NB4 (cell line): ENCODE measurements around the gene FAM184A.

Experiments
- DNase-seq: peaks from one replicate; pipeline ENCODE4 v3.0.0; 2010; ENCODE audit warnings: low read depth
- H3K4me3 ChIP-seq: one replicate; pipeline ENCODE4 v1.5.1; 2011; ENCODE audit warnings: mild to moderate bottlenecking, low read depth, low read length, moderate library complexity
- MYC ChIP-seq: IDR thresholded peaks from 2 replicates; pipeline ENCODE4 v1.6.1; 2011; ENCODE audit warnings: low read depth, low read length
- POLR2A ChIP-seq: IDR thresholded peaks from 2 replicates; pipeline ENCODE4 v1.6.1; 2011; ENCODE audit warnings: mild to moderate bottlenecking; ENCODE audit not compliant: insufficient read length; ENCODE audit errors: extremely low read depth
- TF ChIP-seq, protein P1 (sequence below): IDR thresholded peaks from 2 replicates; pipeline ENCODE4 v1.6.1; 2011; ENCODE audit warnings: low read depth, low read length
- TF ChIP-seq, protein P2 (sequence below): IDR thresholded peaks from one replicate; pipeline ENCODE4 v1.5.1; 2012; ENCODE audit warnings: low read depth, low read length

Gene FAM184A

DNA sequence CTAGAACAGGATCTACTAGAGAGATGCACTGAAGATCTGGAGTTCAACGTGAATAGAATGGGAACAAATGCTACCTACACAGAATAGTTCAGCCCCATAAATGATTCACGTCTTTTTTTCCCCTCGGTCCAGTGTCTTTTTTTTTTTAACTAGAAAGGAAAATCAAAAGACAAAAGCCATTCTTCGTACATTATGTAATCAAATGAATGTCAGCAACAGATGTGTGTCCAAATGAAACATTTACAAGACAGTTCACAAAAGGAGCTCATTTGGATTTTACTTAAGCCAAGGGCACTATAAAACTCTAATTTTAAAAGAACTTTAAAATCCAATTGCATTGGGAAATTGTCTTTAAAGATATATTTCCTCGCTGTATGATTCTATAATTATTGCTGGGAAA, 42.4 kb downstream of the FAM184A start:
- DNase-seq, result no peak
- TF ChIP-seq, protein P1, sequence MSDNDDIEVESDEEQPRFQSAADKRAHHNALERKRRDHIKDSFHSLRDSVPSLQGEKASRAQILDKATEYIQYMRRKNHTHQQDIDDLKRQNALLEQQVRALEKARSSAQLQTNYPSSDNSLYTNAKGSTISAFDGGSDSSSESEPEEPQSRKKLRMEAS, result no peak
- no peak for TF ChIP-seq MYC
- TF ChIP-seq POLR2A, result no peak
- no peak overlapping the region for H3K4me3 ChIP-seq

DNA sequence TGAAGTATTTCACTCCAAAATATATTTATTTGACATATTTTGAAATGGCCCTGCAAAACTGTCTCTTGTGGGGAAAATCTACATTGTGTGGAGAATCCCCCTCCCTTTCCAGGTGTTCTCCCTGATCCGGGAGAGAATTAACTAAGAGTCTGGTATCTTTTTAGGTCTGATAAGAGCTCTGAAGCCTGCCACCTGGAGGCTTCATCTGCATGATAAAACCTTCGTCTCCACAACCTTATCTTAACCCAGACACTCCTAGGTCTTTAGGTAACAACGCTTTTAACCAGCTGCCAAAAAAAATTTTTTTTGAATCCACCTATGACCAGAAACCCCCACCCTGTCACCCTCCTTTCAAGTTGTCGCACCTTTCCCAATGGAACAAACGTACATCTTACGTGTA, 43.0 kb downstream of the FAM184A start:
- H3K4me3 ChIP-seq, result no peak overlapping the region

DNA sequence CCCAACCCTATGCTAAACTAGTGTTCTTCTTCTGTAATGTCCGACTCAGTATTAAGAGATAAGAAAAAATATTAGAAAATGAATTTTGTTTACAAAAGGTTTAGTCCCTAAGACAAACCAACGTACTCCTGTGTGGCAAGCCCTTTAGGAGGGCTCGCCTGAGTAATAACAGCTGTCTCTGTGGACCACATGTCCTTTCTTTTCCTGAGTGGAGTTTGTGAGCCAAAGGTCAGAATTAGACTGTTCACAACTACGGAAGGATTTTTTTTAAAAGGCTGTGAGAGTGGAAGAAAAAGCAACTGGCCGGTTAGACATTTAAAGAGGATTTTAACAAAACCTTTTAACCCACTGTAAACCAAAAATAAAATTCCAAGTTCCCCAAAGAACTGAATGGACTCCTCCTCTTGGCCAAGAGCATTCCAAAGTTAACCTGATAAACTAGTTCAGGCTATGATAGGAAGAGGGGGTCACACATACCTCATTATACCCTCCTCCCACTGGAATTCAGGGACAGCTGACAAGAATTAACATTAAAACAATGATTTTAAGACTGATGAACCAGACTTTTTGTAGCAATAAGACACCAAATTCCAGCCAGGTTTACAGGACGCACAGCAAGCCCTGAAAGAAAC, 43.5 kb downstream of the FAM184A start:
- DNase-seq, result no peak
- TF ChIP-seq, protein P1, result no peak
- TF ChIP-seq, protein P2, sequence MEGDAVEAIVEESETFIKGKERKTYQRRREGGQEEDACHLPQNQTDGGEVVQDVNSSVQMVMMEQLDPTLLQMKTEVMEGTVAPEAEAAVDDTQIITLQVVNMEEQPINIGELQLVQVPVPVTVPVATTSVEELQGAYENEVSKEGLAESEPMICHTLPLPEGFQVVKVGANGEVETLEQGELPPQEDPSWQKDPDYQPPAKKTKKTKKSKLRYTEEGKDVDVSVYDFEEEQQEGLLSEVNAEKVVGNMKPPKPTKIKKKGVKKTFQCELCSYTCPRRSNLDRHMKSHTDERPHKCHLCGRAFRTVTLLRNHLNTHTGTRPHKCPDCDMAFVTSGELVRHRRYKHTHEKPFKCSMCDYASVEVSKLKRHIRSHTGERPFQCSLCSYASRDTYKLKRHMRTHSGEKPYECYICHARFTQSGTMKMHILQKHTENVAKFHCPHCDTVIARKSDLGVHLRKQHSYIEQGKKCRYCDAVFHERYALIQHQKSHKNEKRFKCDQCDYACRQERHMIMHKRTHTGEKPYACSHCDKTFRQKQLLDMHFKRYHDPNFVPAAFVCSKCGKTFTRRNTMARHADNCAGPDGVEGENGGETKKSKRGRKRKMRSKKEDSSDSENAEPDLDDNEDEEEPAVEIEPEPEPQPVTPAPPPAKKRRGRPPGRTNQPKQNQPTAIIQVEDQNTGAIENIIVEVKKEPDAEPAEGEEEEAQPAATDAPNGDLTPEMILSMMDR, result no peak
- no peak for TF ChIP-seq MYC
- TF ChIP-seq POLR2A, result no peak

More for the DNA sequence above, 43.0 kb downstream of the FAM184A start:
- TF ChIP-seq, protein P2, result no peak
- TF ChIP-seq, protein P1, result no peak
- TF ChIP-seq POLR2A, result no peak
- DNase-seq, result no peak

DNA sequence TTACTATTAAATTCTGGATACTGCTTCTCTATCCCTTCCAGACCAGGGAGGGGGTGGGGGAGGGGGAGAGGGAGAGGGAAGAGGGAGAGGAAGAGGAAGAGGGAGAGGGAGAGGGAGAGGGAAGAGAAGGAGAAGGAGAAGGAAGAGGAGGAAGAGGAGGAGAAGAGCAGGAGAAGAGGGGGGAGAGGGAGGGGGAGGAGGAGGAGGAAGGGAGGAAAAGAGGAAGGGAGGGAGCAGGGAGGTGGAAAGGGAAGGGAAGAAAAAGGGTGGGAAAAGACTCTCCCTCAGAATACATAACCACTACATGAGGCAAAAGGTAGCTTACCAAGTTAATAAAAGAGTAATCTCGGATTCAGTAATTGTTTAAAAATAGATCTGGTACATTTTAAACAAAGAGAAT, 46.0 kb downstream of the FAM184A start:
- TF ChIP-seq, protein P1, result no peak
- TF ChIP-seq, protein P2, result no peak
- no peak for TF ChIP-seq MYC
- no peak for TF ChIP-seq POLR2A
- DNase-seq, result no peak
- no peak overlapping the region for H3K4me3 ChIP-seq

More for the DNA sequence above, 43.5 kb downstream of the FAM184A start:
- H3K4me3 ChIP-seq, result no peak overlapping the region

DNA sequence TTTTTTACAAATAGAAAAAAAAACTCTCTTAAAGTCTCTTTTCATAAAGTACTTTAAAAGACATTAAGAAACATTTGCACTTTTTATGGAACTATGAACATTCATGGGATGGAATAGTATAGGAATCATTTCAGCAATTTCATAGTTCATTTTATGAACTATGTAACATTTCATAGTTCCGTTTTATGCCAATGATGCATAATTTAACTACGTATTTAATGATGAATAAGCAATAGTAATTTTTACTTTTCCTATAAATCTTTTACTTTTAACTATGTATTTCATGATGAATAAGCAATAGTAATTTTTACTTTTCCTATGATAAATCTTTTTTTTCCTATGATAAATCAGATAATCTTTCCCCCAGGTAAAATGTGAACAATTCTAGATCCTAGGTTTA, 47.7 kb downstream of the FAM184A start:
- TF ChIP-seq, protein P2, result no peak
- TF ChIP-seq POLR2A, result no peak
- TF ChIP-seq, protein P1, result no peak
- TF ChIP-seq MYC, result no peak

DNA sequence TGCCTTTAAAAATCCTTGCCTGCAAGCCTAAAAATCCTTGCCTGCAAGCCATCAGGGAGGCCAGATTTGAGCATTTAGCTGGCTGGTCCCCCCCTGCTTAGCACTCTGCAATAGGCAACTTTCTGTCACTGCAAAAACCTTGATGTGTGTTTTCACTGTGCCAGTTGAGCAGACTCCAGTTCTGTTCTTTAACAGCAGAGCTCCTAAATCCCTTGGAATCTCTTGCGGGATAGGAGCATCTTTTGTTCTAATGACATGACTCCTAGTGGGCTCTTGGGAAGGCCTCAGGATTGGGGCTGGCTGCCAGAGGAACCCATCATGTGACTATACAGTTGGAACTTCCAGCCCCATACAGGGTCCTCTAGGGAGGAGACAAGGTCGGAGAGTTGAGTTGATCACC, 50.4 kb downstream of the FAM184A start:
- no peak for DNase-seq
- no peak overlapping the region for H3K4me3 ChIP-seq
- TF ChIP-seq MYC (no peak), POLR2A (no peak)
- TF ChIP-seq, protein P1, result no peak
- TF ChIP-seq, protein P2, result no peak

More for the DNA sequence above, 47.7 kb downstream of the FAM184A start:
- H3K4me3 ChIP-seq, result no peak overlapping the region
- DNase-seq, result no peak
